RWPE1 (cell line): Measurements from ENCODE around the gene B3GAT1.

Source experiments
- CTCF ChIA-PET: fragments of 350-600 bp; sonication (Branson Sonifier 250); formaldehyde crosslinking; extraction: SDS; loops from one replicate; lab custom pipeline; 2021; lab: Yijun Ruan, JAX
- POLR2A ChIA-PET: fragments of 400-600 bp; formaldehyde crosslinking; extraction: SDS; loops from one replicate; lab custom pipeline; 2020; ENCODE audit warnings: antibody characterized with exemption; ENCODE audit not compliant: low non-redundant PET; lab: Yijun Ruan, JAX
- DNase-seq: peaks from one replicate; pipeline ENCODE4 v3.0.0; 2012; ENCODE audit warnings: low spot score
- H3K27ac ChIP-seq: fragments of 450-650 bp; 2 replicates; pipeline ENCODE4 v1.5.1; 2017
- TF ChIP-seq, protein P1 (sequence below): fragments of 450-650 bp; conservative IDR thresholded peaks from 2 replicates; pipeline ENCODE4 v1.5.1; 2017; ENCODE audit warnings: low read depth, mild to moderate bottlenecking

The B3GAT1 gene

GRCh38 chr11:134455516-134455915 is 43.5 kb upstream of the B3GAT1 start:
- no peak for DNase-seq
- CTCF ChIA-PET: no interaction called here
- TF ChIP-seq, protein P1, sequence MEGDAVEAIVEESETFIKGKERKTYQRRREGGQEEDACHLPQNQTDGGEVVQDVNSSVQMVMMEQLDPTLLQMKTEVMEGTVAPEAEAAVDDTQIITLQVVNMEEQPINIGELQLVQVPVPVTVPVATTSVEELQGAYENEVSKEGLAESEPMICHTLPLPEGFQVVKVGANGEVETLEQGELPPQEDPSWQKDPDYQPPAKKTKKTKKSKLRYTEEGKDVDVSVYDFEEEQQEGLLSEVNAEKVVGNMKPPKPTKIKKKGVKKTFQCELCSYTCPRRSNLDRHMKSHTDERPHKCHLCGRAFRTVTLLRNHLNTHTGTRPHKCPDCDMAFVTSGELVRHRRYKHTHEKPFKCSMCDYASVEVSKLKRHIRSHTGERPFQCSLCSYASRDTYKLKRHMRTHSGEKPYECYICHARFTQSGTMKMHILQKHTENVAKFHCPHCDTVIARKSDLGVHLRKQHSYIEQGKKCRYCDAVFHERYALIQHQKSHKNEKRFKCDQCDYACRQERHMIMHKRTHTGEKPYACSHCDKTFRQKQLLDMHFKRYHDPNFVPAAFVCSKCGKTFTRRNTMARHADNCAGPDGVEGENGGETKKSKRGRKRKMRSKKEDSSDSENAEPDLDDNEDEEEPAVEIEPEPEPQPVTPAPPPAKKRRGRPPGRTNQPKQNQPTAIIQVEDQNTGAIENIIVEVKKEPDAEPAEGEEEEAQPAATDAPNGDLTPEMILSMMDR: no peak
- POLR2A ChIA-PET: no interaction called here
- H3K27ac ChIP-seq: no peak overlapping the region

DNA sequence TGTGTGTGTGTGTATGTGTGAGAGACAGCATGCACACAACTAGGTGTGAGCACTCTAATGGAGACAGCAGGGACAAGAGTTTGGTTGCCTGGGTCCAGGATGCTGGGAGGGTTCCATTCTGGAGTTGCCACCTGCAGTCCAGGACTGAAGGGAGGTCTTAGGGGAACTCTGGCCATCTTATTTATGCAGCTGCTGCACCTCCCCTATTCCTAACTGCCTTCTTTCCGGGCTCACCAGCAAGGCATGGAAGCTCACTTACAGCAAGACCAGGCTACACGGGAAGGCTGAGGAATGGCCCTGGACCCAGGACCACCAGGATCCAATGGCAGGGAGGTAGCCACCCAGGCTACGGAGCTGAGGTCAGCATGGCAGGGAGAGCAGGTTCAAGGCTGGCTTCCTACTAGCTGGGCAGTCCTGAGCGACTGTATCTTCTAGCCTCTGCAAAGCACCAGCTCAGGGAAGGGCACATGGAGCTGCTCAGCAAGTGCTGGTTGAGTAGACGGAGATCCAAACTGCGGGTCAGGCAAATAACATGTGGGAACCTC is 42.2 kb upstream of the B3GAT1 start:
- CTCF ChIA-PET: interaction anchor here (0.7 kb wide), 1 partner anchor 12 kb away, joined by 4 read pairs; no protein-coding TSS in a partner anchor
- no peak for DNase-seq

GRCh38 chr11:134453441-134453840 is 41.4 kb upstream of the B3GAT1 start:
- no peak overlapping the region for H3K27ac ChIP-seq
- ChIA-PET POLR2A (no interaction called here), CTCF (no interaction called here)
- no peak for DNase-seq
- TF ChIP-seq, protein P1: no peak

More for the DNA sequence above, 42.2 kb upstream of the B3GAT1 start:
- POLR2A ChIA-PET: no interaction called here
- no peak overlapping the region for H3K27ac ChIP-seq
- TF ChIP-seq, protein P1: no peak

DNA sequence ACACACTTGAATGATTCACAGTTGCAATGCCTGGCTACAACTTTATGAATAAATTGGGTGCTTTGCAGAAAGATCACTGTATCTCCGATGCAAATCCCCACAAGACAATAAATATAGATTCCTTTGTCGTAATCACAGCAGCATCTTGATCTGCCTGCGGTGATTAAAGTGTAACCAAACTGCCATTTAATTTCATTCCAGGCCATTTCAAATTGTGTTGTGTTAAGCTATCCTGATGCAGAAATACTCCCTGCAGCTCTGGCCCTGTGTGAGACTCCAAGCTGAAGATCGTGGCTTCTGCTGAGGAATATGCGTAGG is 40.8 kb upstream of the B3GAT1 start:
- H3K27ac ChIP-seq: no peak overlapping the region
- ChIA-PET CTCF (no interaction called here), POLR2A (no interaction called here)
- TF ChIP-seq, protein P1: no peak
- no peak for DNase-seq

DNA sequence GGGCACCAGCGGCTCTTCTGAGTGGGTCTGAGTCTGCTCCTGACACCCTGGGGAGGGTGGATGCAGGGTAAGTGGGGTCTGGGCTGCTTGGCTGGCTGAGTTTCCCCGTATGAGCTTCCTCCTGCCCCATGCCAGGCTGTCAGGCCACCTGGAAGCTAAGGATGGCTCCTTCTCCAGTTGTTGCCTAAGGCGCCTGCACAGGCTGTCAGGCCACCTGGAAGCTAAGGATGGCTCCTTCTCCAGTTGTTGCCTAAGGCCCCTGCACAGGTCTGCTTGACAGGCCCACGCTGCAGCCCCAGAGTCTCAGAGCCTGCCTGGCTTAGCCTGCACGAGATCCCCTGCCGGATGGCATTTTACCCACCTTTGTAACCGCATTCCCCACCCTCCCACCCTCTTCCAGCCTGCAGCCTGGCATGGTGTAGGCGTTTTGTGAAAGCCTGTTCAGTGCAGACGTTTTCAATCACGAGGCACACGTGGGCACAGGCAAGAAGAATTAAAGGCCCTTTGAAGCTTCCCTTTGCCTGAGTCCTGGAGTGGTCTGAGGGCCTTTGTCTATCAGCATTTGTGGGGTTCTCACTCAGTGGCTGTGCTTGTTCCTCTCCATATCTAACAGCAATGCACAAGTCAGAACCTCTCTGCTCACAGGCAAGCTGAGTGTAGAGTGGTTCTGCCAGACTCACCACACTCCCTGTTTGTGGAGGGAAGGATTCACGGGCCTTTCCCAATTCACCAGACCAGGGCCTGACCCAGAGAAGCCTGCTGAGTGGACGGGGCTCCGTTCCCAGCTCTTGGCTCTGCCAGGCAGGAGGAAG is 40.2 kb upstream of the B3GAT1 start:
- CTCF ChIA-PET: no interaction called here
- POLR2A ChIA-PET: no interaction called here
- TF ChIP-seq, protein P1: no peak
- H3K27ac ChIP-seq: no peak overlapping the region
- DNase-seq: no peak

GRCh38 chr11:134450186-134450585 is 38.1 kb upstream of the B3GAT1 start:
- CTCF ChIA-PET: no interaction called here
- H3K27ac ChIP-seq: no peak overlapping the region
- POLR2A ChIA-PET: no interaction called here
- DNase-seq: no peak
- TF ChIP-seq, protein P1: no peak
